BJ (cell line): Measurements from ENCODE around the gene P2RX7. TPM values are rescaled to one million over a fixed set of nuclear protein-coding genes. Genes with fewer than 3 reads are reported as not detected.

Experiments
- CTCF ChIA-PET: fragments of 350-600 bp; formaldehyde crosslinking; extraction: SDS; loops from one replicate; lab custom pipeline; 2021; ENCODE audit warnings: antibody characterized with exemption, inconsistent platforms; lab: Yijun Ruan, JAX
- POLR2A ChIA-PET: fragments of 300-600 bp; sonication (Branson Sonifier 250); formaldehyde crosslinking; extraction: SDS; loops from one replicate; lab custom pipeline; 2021; ENCODE audit warnings: antibody characterized with exemption; lab: Charles Lee
- DNase-seq: peaks from one replicate; pipeline ENCODE4 v3.0.0-alpha.2; 2011; ENCODE audit warnings: low read depth
- H3K27me3 ChIP-seq: 2 replicates; pipeline ENCODE4 v1.6.0; 2011; ENCODE audit warnings: low read length; ENCODE audit not compliant: control insufficient read depth, insufficient read depth
- H3K36me3 ChIP-seq: 2 replicates; pipeline ENCODE4 v1.5.1; 2011; ENCODE audit warnings: low read length; ENCODE audit not compliant: control insufficient read depth, insufficient read depth
- H3K4me3 ChIP-seq: 2 replicates; pipeline ENCODE4 v1.5.1; 2011; ENCODE audit warnings: low read depth, mild to moderate bottlenecking, control low read depth, low read length
- polyA plus RNA-seq: library from polyadenylated mRNA; depleted of rRNA; stranded (reverse); fragments of >200 nt; gene quantifications from 2 replicates; pipeline ENCODE4 v1.2.3, GENCODE V29; 2011; rRNA removed
- small RNA-seq: library from RNA; depleted of rRNA; stranded (forward); fragments of <200 nt; gene quantifications from one replicate; pipeline ENCODE3, GENCODE V24; 2012; ENCODE audit warnings: low replicate concordance, low read depth; ENCODE audit not compliant: insufficient read length
- TF ChIP-seq, protein P1 (sequence below): IDR thresholded peaks from 2 replicates; pipeline ENCODE4 v1.5.1; 2011; ENCODE audit warnings: low read depth, mild to moderate bottlenecking, control low read depth, inconsistent platforms, low read length, moderate library complexity; ENCODE audit not compliant: insufficient read depth

The P2RX7 gene
- polyA plus RNA-seq, 1 experiment, result 0.20 TPM

DNA sequence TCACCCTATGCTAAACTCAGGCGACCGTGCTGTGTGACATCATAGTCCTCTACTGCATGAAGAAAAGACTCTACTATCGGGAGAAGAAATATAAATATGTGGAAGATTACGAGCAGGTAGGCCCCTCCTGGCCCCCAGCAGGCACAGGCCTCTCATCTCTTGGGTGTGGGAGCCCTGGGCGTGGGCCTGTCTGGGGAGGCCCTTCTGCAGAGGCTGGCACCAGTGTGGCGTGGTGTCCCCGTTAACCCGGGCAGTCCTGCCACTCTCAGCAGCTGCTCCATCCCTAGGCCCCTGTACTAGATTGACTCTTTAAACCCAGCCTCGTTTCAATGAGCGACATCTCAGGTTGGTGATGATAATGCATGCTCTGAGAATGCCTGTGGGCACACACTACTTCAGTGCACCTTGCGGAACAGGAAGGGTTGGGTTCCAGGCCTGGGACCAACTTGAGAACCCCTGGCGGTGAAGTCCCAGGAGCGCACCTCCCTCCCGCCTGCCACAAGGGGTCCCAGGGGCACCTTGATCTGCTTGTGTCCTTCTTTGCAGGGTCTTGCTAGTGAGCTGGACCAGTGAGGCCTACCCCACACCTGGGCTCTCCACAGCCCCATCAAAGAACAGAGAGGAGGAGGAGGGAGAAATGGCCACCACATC, 100.4 kb downstream of the P2RX7 start:
- CTCF ChIA-PET, result interaction anchor here (1.2 kb wide), 1 partner anchor 8 kb away, joined by 3 read pairs; no protein-coding TSS in a partner anchor

DNA sequence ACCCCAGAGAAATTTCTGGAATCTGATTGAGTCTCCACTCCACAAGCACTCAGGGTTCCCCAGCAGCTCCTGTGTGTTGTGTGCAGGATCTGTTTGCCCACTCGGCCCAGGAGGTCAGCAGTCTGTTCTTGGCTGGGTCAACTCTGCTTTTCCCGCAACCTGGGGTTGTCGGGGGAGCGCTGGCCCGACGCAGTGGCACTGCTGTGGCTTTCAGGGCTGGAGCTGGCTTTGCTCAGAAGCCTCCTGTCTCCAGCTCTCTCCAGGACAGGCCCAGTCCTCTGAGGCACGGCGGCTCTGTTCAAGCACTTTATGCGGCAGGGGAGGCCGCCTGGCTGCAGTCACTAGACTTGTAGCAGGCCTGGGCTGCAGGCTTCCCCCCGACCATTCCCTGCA, 100.9 kb downstream of the P2RX7 start:
- H3K4me3 ChIP-seq, result no peak overlapping the region
- TF ChIP-seq, protein P1, sequence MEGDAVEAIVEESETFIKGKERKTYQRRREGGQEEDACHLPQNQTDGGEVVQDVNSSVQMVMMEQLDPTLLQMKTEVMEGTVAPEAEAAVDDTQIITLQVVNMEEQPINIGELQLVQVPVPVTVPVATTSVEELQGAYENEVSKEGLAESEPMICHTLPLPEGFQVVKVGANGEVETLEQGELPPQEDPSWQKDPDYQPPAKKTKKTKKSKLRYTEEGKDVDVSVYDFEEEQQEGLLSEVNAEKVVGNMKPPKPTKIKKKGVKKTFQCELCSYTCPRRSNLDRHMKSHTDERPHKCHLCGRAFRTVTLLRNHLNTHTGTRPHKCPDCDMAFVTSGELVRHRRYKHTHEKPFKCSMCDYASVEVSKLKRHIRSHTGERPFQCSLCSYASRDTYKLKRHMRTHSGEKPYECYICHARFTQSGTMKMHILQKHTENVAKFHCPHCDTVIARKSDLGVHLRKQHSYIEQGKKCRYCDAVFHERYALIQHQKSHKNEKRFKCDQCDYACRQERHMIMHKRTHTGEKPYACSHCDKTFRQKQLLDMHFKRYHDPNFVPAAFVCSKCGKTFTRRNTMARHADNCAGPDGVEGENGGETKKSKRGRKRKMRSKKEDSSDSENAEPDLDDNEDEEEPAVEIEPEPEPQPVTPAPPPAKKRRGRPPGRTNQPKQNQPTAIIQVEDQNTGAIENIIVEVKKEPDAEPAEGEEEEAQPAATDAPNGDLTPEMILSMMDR, result no peak
- peaks cover 8% of the 10 kb centered on the region for H3K36me3 ChIP-seq
- POLR2A ChIA-PET, result no interaction called here
- no peaks in the 10 kb centered on the region for H3K27me3 ChIP-seq
- DNase-seq, result no peak
- CTCF ChIA-PET, result interaction anchor here (1.2 kb wide), 1 partner anchor 9 kb away, joined by 3 read pairs; no protein-coding TSS in a partner anchor

More for the DNA sequence above, 100.4 kb downstream of the P2RX7 start:
- Histone ChIP-seq H3K27me3 (no peaks in the 10 kb centered on the region), H3K36me3 (peaks cover 8% of the 10 kb centered on the region), H3K4me3 (no peak overlapping the region)
- DNase-seq, result no peak
- POLR2A ChIA-PET, result no interaction called here
- TF ChIP-seq, protein P1, result 0 out of 2 replicates have a peak, but pooled peaks have one; percentile 3

DNA sequence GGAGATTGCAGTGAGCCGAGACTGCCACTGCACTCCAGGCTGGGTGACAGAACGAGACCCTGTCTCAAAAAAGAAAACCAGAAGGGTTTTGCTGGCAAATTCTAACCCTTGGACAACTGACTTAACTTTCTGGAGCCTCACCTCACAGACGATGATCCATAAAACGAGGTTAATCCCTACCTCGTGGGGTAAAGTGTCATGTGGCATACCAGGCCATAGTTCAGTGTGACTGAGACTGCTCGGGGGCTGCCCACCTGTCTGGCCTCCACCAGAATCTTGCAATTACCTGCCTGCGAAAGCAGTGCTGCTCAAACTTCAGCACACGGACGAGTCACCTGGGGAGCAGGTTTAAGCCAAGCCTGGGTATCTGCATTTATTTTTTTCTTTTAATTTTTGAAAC, 104.1 kb downstream of the P2RX7 start:
- Histone ChIP-seq H3K36me3 (peaks cover 11% of the 10 kb centered on the region), H3K4me3 (no peak overlapping the region), H3K27me3 (no peaks in the 10 kb centered on the region)
- POLR2A ChIA-PET, result no interaction called here
- no peak for DNase-seq
- CTCF ChIA-PET, result no interaction called here
- TF ChIP-seq, protein P1, result no peak

DNA sequence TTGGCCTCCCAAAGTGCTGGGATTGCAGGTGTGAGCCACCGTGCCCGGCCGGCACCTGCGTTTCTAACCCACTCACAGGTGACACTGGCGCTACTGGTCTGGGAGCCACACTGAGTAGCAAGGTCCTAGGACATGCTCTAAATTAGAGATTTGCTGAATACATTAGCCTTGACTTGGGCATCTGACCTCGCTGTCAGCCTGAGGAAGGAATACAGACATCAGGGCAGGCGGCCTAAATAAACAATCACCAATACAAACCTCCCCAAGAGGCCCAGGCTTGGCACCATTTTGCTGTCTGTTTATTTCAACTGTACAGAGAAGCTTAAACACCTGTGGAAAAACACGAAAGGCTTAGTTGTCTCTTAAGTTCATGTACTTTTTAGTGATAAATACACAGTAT, 104.7 kb downstream of the P2RX7 start:
- CTCF ChIA-PET, result interaction anchor here (0.6 to 1.2 kb wide), 2 partner anchors 13 to 296 kb away, joined by 3 to 4 read pairs; no protein-coding TSS in a partner anchor

More for the DNA sequence above, 104.7 kb downstream of the P2RX7 start:
- TF ChIP-seq, protein P1, result no peak
- Histone ChIP-seq H3K4me3 (no peak overlapping the region), H3K27me3 (no peaks in the 10 kb centered on the region), H3K36me3 (peaks cover 11% of the 10 kb centered on the region)
- no peak for DNase-seq
- POLR2A ChIA-PET, result no interaction called here

Small RNAs within 50 kb of the gene (small RNA-seq; reads per million reads assigned to genes)
- gene AC079602.1 (not detected), gene RF00156 (not detected), gene Z98941.1 (not detected)

Other genes with a start within 250 kb of the P2RX7 start
- gene SPPL3, start 228.5 kb upstream of the P2RX7 start, polyA plus RNA-seq, result 13.2 and 17.5 TPM in 2 replicates
- gene HNF1A, start 154.3 kb upstream of the P2RX7 start, polyA plus RNA-seq, result not detected in 2 replicates
- gene C12orf43, start 116.4 kb upstream of the P2RX7 start, polyA plus RNA-seq, result 12.0 and 14.0 TPM in 2 replicates
- gene OASL, start 93.6 kb upstream of the P2RX7 start, polyA plus RNA-seq, result 0.49 and 0.67 TPM in 2 replicates
- gene P2RX4, start 77.3 kb downstream of the P2RX7 start, polyA plus RNA-seq, result 22.9 and 25.8 TPM in 2 replicates
- 27.0 and 35.8 TPM in 2 replicates for gene CAMKK2, start 163.8 kb downstream of the P2RX7 start, polyA plus RNA-seq
- 159 and 194 TPM in 2 replicates for gene ANAPC5, start 219.5 kb downstream of the P2RX7 start, polyA plus RNA-seq